Activated CD8-positive, alpha-beta memory T cell treated with anti-CD3 and anti-CD28 coated beads, Interleukin-2, amount 50 U/mL, for 4 hours (primary cell): ENCODE measurements around the gene PDCD1.

ENCODE experiments used
- DNase-seq: peaks from one replicate; pipeline ENCODE4 v3.0.0-alpha.2; 2020

The PDCD1 gene

GRCh38 chr2:241864168-241864849, 5.6 kb upstream of the PDCD1 start:
- DNase-seq, result no peak

GRCh38 chr2:241863536-241863954, 4.9 kb upstream of the PDCD1 start:
- DNase-seq, result peak; percentile 55

GRCh38 chr2:241862775-241863535, 4.3 kb upstream of the PDCD1 start:
- no peak for DNase-seq

- no peak for DNase-seq
Measured at GRCh38 chr2:241862093-241862492, 3.4 kb upstream of the PDCD1 start.

GRCh38 chr2:241861264-241861663, 2.6 kb upstream of the PDCD1 start:
- no peak for DNase-seq

GRCh38 chr2:241860184-241861078, 1.7 kb upstream of the PDCD1 start:
- DNase-seq, result no peak

- peak; percentile 74 for DNase-seq
Measured at GRCh38 chr2:241859436-241860183, 916 bp upstream of the PDCD1 start.

- DNase-seq, result no peak
Measured at GRCh38 chr2:241859017-241859435, 332 bp upstream of the PDCD1 start.

GRCh38 chr2:241857572-241858121, 1.0 kb downstream of the PDCD1 start:
- no peak for DNase-seq

GRCh38 chr2:241857041-241857541, 1.6 kb downstream of the PDCD1 start:
- DNase-seq, result no peak

GRCh38 chr2:241855888-241856422, 2.7 kb downstream of the PDCD1 start:
- DNase-seq, result no peak

GRCh38 chr2:241855245-241855887, 3.3 kb downstream of the PDCD1 start:
- no peak for DNase-seq

GRCh38 chr2:241854342-241855244, 4.1 kb downstream of the PDCD1 start:
- no peak for DNase-seq

GRCh38 chr2:241853651-241854341, 4.9 kb downstream of the PDCD1 start:
- peak; percentile 35 for DNase-seq

GRCh38 chr2:241852981-241853631, 5.6 kb downstream of the PDCD1 start:
- no peak for DNase-seq

- DNase-seq, result no peak
Measured at GRCh38 chr2:241852116-241852980, 6.3 kb downstream of the PDCD1 start.

GRCh38 chr2:241851325-241852115, 7.2 kb downstream of the PDCD1 start:
- no peak for DNase-seq
